ENCODE data around the gene C1orf210. TPM values are rescaled to one million over a fixed set of nuclear protein-coding genes. Genes with fewer than 3 reads are reported as not detected.

C1orf210 gene
- total and polyA plus RNA-seq, 12 donors, result not detected

- peaks cover 0 to 10% (median 0%) of the 10 kb centered on the region in 11 donors for H3K9me3 ChIP-seq
- H3K27ac ChIP-seq, result no peak overlapping the region
- TF ChIP-seq, protein P1, sequence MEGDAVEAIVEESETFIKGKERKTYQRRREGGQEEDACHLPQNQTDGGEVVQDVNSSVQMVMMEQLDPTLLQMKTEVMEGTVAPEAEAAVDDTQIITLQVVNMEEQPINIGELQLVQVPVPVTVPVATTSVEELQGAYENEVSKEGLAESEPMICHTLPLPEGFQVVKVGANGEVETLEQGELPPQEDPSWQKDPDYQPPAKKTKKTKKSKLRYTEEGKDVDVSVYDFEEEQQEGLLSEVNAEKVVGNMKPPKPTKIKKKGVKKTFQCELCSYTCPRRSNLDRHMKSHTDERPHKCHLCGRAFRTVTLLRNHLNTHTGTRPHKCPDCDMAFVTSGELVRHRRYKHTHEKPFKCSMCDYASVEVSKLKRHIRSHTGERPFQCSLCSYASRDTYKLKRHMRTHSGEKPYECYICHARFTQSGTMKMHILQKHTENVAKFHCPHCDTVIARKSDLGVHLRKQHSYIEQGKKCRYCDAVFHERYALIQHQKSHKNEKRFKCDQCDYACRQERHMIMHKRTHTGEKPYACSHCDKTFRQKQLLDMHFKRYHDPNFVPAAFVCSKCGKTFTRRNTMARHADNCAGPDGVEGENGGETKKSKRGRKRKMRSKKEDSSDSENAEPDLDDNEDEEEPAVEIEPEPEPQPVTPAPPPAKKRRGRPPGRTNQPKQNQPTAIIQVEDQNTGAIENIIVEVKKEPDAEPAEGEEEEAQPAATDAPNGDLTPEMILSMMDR (IDR thresholded peaks at IDR 0.05), result no peak
- ATAC-seq (no peak), DNase-seq (no peak)
- H3K27me3 ChIP-seq, result no peaks in the 10 kb centered on the region
- no peak overlapping the region for H3K4me3 ChIP-seq
- H3K4me1 ChIP-seq, result peaks cover 2 to 23% (median 16%) of the 10 kb centered on the region in 9 donors
- 88 to 92% methylated on average over 6 of the region's 6 CpGs for WGBS, 2 donors
- intact Hi-C loops (cut with DNase I), result no loop called here
- no peaks in the 10 kb centered on the region for H3K36me3 ChIP-seq
Observed at GRCh38 chr1:43243299-43243698, 42.1 kb downstream of the C1orf210 start.

DNA sequence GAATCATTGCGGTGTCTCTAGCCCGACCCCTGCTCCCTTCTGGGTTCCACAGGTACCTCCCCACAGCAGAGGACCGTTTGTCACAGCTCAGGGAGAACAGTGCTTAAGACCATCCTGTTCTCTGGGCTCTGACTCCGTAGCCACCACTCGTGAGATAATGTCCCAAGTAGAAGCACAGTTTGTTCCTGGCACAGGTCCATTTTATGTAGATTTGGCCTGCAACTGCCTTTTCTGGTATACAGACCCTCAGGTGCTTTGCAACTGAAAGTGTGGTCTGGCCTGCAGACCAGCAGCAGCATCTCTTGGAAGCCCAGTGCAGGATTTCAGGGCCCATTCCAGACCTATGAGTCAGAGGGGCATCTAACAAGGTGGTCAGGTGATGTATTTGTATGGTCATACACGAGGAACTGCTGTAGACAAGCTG is 44.0 kb downstream of the C1orf210 start:
- H3K9me3 ChIP-seq, result no peaks in the 10 kb centered on the region
- peak overlapping the region in 1 of 10 donors; percentile 26 for H3K27ac ChIP-seq
- DNase-seq, result no peak
- intact Hi-C loops (cut with DNase I), result no loop called here
- WGBS, 2 donors, result 31 to 39% methylated on average over 6 of the region's 6 CpGs
- peaks cover 4 to 27% (median 20%) of the 10 kb centered on the region in 9 donors for H3K4me1 ChIP-seq
- no peaks in the 10 kb centered on the region for H3K27me3 ChIP-seq
- H3K36me3 ChIP-seq, result no peaks in the 10 kb centered on the region
- TF ChIP-seq, protein P1 (IDR thresholded peaks at IDR 0.05), result no peak
- H3K4me3 ChIP-seq, result no peak overlapping the region
- peak in 3 of 8 donors; percentile 43 to 81 (median 56) for ATAC-seq

GRCh38 chr1:43239484-43239883 is 45.9 kb downstream of the C1orf210 start:
- H3K4me3 ChIP-seq, result no peak overlapping the region
- WGBS, 2 donors, result 72 to 81% methylated on average over 3 of the region's 3 CpGs
- no peaks in the 10 kb centered on the region for H3K27me3 ChIP-seq
- H3K27ac ChIP-seq, result no peak overlapping the region
- H3K4me1 ChIP-seq, result peaks cover 4 to 42% (median 24%) of the 10 kb centered on the region in 9 donors
- DNase-seq (no peak), ATAC-seq (no peak)
- no peaks in the 10 kb centered on the region for H3K36me3 ChIP-seq
- H3K9me3 ChIP-seq, result no peaks in the 10 kb centered on the region
- TF ChIP-seq, protein P1 (IDR thresholded peaks at IDR 0.05), result no peak
- intact Hi-C loops (cut with DNase I), result loop anchor here (2.0 to 10.0 kb wide), 13 partner anchors 58 to 285 kb away; partner anchors contain the start of genes ELOVL1 (in 3 of the 10), CDC20 (in 2 of the 10), MED8 (in 2 of the 10) and SZT2 (in 2 of the 10)

DNA sequence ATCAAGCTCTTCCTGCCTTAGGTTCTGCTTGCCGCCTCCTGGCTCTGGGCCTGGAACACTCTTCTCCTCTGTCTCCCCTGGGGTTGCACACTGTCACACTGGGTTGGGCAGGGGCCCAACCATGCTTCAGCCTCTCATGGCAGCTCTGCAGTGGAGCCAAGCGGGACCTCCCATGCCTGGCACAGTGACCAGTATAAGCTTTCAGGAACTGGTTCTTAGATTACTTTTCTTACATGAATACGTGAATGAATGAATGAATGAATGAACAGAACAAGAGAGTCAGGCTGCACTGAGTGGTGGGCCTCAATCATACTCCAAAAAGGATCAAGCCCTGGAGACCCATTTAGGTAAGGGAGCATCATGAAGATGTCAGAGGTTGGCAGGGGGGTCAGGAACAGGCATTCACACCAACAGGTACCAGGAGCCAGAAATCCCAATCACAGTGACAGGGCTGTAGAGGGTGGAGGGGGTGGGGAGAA is 46.4 kb downstream of the C1orf210 start:
- H3K27ac ChIP-seq, result peak overlapping the region in 4 of 10 donors; percentile 14 to 56 (median 40)
- TF ChIP-seq, protein P1 (IDR thresholded peaks at IDR 0.05), result no peak
- ATAC-seq (peak in 7 of 8 donors; percentile 59 to 78 (median 64)), DNase-seq (peak; percentile 29 to 69)
- H3K4me1 ChIP-seq, result peaks cover 4 to 47% (median 24%) of the 10 kb centered on the region in 9 donors
- no peaks in the 10 kb centered on the region for H3K27me3 ChIP-seq
- intact Hi-C loops (cut with DNase I), result loop anchor here (1.0 to 10.0 kb wide), 15 partner anchors 58 to 286 kb away; partner anchors contain the start of genes CDC20 (in 3 of the 10), ELOVL1 (in 3 of the 10), MED8 (in 2 of the 10) and SZT2 (in 2 of the 10)
- WGBS, 2 donors, result 38 to 39% methylated on average over 3 of the region's 3 CpGs
- no peak overlapping the region for H3K4me3 ChIP-seq
- no peaks in the 10 kb centered on the region for H3K9me3 ChIP-seq
- no peaks in the 10 kb centered on the region for H3K36me3 ChIP-seq
